Measurements from ENCODE around the gene SH3PXD2B.

SH3PXD2B gene

GRCh38 chr5:172454358-172455086, at the start of gene SH3PXD2B:
SH3PXD2B (minus strand) TSS chr5:172454525; CDS start chr5:172454352, 173 bp downstream.
- no peak for DNase-seq (ENCODE audit: low spot score)

GRCh38 chr5:172502969-172503368, 48.6 kb upstream of the SH3PXD2B start:
- DNase-seq (ENCODE audit: low spot score): no peak

DNA sequence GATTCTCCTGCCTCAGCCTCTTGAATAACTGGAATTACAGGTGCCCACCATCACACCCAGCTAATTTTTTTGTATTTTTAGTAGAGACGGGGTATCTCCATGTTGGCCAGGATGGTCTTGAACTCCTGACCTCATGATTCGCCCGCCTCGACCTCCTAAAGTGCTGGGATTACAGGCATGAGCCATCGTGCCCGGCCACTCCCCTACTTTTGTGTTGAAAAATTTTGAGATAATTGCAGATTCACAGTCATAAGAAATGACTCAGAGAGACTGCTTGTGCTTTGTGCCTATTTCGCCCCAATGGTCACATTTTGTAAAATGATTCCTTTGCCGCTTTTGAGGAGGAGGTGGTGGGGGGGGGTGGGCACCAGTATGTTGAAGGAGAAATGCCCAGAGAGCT, 48.1 kb upstream of the SH3PXD2B start:
- no peak for DNase-seq (ENCODE audit: low spot score)

DNA sequence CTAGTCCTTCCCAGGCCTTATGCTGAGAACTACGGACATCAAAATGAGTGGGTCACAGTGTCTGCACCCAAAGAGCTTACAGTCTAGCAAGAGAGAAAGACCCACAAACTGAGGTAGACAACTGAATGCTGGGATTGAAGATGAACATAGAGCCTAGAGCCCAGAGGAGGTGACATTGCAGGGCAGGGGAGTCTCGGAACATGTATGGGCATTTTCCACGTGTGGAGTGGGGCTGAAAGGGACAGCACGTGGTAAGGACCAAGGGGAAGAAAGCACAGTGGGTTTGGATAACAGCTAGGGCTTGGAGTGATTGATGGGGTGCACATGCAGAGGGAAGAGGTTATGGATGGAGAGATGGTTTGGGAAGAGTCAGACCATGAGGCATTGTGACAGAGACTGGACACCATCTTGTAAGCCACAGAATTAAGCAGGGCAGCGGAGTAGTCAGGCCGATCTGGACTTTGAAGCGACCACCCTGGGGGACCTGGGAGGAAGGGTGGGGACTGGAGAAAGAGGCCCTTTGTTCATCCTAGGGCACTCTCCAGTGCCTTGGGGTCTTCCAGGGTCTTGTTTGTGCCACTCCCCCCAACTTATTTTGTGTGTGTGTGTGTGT, 47.5 kb upstream of the SH3PXD2B start:
- DNase-seq (ENCODE audit: low spot score): no peak

DNA sequence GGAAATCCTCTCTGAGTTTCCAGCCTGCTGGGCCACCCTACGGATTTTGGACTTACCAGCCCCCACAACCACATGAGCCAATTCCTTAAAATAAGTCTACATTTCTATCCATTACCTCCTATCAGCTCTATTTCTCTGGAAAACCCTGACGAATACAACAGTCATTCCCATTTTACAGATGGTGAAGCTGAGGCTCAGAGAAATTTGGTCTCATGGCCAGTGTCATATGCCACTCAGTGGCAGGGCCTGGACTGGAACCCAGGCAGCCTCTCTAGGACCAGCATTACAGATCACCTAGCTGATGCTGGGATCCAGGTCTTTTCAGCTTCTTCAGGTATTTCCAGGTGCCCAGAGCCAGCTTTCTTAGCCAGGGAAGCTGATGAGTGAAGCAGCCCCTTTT, 45.0 kb upstream of the SH3PXD2B start:
- no peak for DNase-seq (ENCODE audit: low spot score)

GRCh38 chr5:172498431-172499129, 44.3 kb upstream of the SH3PXD2B start:
- no peak for DNase-seq (ENCODE audit: low spot score)

DNA sequence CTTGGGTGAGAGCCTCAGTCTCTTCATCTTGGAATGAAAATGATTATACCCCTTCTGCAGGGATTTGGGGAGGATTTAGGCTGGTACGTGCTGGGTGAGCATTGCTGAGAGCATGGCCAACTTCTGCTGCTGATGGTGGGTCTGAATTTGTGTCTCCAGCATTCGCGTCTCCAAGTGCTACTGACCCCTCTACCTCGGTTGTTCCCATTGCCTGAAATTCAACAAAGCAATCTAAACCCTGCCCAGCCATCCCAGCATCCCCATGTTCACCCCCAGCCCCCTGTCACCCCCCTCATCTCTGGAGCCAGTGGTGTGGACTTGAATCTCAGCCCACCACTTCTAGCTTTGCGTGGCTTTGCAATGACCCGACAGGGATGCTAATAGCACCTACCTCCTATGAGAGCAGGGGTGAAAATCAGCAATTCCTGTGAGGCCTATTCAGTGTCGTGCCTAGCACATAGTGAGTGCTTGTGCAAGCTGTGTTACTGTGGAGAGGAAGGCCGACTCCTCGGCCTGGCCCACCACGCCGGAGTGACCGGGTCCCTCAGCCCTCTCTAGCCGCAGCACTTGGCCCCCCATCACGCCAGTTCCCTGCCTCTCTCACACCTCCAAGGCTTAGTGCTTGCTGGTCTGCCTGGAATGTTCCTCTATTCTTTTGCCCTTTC, 43.4 kb upstream of the SH3PXD2B start:
- DNase-seq (ENCODE audit: low spot score): no peak

DNA sequence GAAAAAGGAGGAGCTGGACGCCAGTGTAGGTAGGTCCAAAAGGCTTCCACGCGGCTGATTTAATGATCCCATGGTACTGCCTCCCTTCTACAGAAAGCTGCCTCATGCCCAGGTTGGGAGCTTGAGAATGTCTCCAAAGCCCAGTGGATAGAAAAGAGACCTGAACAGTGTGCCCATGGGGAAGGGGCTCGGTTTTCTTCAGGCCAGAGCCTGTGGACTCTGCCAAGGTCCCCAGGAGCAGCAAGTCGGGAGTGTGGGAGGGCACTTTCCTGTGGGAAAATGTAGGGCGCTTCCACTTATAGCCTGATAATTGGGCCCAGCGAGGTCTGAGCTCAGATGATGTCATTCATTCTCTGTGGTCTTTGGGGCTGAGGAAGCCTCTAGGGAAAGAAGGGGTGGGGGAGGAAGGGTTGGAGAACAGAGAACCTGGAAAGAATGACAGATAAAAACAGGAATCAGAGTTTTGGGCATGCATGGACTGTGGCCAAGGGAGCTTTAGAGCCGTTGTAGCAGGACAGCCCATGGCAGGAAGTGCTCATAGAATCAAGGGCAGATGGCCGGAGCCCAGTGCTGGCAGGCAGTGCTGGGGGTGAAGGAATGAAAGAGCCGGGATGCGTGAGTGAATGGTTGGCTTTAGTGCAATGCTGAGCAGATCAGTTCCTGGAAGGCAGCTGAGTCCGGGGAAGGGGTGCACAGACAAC, 42.5 kb upstream of the SH3PXD2B start:
- no peak for DNase-seq (ENCODE audit: low spot score)

DNA sequence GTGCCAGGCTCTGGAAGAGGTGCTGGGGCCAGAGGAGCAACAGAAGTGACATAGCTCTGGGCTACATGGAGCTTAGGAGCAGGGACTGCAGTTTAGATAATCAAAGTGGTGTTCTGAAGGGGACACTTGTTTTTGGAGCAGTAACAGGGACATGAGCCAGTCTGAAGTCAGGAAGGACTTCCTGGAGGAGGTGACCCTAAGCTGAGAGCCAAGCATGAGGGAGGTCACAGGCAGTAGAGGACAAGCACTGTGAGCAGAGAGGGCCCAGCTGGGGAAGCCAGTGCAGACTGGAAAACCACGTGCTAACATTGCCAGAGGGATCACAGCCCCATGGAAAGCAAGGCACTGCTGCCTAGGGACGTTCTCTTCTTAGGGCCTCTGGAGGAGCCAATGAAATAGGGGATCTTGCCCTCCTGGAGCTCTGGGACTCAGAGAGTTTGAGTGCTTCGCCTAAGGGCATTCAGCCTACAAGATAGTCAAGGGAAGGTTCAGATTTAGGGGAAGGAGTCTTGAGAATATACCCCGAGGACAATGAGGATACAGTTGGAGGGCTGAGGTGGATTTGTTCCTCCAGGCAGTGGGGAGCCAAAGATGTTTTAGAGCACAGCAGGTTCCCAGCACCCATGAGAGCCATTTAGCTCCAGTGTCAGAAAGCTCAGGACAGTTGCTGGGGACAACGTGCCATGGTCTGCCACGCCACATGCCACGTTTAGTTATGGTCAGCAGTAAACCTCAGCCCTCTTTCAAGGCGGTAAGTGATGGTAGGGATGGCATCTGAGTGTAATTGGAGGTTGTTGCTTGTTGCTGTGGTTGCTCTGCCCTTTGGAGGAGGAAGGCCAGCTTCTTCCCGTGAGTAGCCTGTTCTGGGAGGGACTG, 40.5 kb upstream of the SH3PXD2B start:
- no peak for DNase-seq (ENCODE audit: low spot score)

DNA sequence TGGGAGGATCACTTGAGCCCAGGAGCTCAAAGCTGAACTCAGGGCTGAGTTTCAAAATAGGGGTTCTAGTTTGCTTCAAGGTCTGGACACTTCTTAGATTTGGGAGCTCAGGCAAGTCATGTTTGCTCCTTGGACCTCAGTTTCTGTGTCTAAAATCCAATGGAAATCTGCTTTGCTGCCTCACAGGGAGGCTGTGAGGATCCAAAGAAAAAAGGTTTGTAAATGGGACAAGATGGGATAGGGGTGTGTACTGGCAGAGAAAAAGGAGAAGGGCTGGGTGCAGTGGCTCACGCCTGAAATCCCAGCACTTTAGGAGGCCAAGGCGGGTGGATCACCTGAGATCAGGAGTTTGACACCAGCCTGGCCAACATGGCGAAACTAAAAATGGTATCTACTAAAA, 39.6 kb upstream of the SH3PXD2B start:
- DNase-seq (ENCODE audit: low spot score): no peak

DNA sequence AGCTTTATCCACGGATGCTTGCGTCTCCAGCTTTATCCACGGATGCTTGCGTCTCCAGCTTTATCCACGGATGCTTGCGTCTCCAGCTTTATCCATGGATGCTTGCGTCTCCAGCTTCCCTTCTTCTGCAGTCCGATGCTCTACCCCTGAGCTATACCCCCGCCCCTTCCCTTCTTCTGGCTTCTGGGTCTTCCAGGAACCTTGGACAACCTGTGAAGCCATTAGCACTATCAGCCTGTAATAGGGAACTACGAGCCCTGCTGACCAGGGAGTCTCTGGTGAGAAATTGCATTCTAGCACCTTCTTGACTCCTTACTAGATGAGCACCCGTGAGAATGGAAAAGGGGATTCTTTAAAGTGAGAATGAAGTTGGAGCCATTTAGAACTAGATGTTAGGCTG, 39.1 kb upstream of the SH3PXD2B start:
- DNase-seq (ENCODE audit: low spot score): no peak

DNA sequence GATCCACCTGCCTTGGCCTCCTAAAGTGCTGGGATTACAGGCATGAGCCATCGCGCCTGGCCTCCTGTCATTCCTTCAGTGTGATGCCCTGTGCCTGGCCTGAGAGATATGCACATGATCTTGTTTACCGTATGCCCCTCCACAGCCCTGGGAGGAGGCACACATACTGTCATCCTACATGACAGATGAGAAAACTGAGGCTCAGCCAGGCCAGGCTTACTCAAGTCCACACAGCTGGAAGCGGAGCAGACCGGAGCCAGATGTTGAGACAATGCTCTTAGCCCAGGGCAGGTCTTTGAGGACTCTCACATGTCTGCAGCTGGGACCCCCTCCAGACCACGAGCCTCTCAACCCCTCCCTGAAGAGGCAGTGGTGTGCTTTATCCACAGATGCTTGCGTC, 38.7 kb upstream of the SH3PXD2B start:
- DNase-seq (ENCODE audit: low spot score): no peak

- no peak for DNase-seq (ENCODE audit: low spot score)
These were observed 37.9 kb upstream of the SH3PXD2B start for GRCh38 chr5:172492097-172492840.

- DNase-seq (ENCODE audit: low spot score): no peak
These were observed 37.2 kb upstream of the SH3PXD2B start for GRCh38 chr5:172491481-172491880.

DNA sequence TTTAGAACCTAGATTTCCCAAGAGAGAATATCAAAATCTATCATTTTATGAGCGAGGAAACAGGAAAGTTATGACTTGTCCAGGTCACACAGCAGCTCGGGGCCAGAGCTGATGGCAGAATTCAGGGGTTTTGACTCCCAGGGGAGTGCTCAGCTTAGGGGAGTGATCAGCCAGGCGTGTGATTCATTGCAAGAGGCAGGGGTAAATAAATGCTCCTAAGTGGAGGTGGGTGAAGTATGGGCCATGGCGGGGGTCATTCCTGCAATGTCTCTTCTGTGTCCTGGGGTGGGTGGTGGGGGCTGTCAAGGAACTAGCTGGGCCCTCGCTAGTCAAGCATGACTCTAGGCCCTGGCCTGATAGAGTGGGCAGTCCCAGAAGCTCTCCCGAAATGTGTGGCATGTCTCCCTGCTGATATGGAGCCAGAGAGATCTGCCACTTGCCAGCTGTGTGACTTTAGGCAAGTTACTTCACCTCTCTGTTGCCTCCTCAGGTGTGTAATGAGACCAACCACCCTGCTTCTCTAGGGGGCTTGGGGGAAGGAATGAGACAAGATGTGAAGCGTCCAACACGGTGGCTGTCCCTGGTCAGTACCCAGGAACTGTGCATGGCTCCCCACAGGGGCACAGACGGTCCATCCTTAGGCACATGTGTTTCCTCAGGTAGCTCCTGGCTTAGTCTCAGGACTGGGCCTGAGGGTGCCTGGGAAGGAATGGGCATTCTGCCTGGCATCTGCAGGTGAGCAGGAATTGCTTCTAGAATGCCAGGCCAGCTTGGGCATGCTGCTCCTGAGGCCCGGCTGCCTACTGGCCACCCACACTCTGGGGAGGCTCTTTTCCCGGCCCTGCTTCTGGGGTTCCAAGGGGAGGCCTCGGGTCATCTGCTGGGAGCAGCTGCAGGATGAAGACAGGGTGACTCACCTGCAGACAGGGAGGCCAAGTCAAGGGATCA, 36.5 kb upstream of the SH3PXD2B start:
- no peak for DNase-seq (ENCODE audit: low spot score)

- DNase-seq (ENCODE audit: low spot score): no peak
These were observed 33.9 kb upstream of the SH3PXD2B start for GRCh38 chr5:172488221-172488620.

DNA sequence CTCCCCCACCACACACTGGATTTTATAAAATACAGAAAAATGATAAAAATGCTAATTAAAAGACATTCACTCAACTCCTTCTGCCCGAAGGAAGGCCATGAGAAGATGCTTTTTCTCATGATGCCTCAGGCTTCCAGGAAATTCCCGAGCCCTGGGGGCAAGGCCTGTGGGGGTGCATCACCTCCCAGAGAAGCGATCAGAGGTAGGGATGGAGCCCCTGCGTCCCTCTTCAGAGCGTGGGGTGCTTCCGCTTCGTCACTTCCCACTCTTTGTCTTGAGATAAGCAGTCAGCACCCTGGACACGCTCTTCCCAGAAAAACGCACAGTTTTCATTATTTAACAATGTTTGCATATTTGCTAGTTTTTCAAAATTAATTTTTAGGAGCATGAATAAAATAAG, 33.3 kb upstream of the SH3PXD2B start:
- no peak for DNase-seq (ENCODE audit: low spot score)

DNA sequence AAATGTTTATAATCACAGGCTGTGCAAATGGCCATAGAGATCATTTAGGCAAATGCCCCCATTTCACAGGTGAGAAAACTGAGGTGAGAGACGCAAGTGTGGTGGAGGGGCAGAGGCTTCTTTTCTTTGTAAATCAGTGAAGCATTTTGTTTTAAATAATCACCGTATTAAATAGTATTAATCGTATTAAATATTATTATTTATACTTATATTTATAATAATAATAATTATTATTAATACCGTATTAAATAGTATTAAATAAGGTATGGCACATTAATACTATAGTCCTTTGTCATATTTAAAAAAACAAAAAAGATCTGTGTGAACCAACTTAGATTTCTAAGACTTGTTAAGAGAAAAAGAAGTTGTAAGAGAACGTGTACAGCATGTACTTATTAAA, 32.6 kb upstream of the SH3PXD2B start:
- DNase-seq (ENCODE audit: low spot score): no peak

DNA sequence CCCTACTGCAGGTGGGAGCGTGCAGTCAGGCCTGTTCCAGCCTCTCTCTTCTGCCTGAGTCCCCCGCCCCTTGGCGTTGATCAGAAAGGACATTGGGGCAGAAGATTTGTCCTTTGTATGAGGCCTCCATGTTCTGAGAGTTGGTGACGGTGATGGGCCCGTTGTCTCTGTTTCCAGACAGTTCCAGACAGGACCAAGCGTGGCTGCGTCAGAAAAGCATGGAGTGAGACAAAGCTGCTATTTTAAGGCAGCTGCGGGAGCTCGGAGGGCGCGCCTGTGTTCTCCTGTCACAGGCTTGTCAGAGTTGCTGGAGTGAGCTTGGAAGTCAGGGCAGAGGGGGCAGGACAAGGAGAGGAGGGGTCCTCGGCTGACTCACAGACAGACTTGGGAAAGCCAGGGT, 32.1 kb upstream of the SH3PXD2B start:
- DNase-seq (ENCODE audit: low spot score): no peak

All from hematopoietic multipotent progenitor cell treated with erythropoietin and hydrocortisone succinate and interleukin-3 and kit ligand, for 15 days (in vitro differentiated cells).